ENCODE results near the gene ANKRD44. TPM values are rescaled to one million over a fixed set of nuclear protein-coding genes. Genes with fewer than 3 reads are reported as not detected.

The ANKRD44 gene
- total and polyA plus RNA-seq, 12 donors, result 1.1 to 20.1 (median 6.9) TPM

DNA sequence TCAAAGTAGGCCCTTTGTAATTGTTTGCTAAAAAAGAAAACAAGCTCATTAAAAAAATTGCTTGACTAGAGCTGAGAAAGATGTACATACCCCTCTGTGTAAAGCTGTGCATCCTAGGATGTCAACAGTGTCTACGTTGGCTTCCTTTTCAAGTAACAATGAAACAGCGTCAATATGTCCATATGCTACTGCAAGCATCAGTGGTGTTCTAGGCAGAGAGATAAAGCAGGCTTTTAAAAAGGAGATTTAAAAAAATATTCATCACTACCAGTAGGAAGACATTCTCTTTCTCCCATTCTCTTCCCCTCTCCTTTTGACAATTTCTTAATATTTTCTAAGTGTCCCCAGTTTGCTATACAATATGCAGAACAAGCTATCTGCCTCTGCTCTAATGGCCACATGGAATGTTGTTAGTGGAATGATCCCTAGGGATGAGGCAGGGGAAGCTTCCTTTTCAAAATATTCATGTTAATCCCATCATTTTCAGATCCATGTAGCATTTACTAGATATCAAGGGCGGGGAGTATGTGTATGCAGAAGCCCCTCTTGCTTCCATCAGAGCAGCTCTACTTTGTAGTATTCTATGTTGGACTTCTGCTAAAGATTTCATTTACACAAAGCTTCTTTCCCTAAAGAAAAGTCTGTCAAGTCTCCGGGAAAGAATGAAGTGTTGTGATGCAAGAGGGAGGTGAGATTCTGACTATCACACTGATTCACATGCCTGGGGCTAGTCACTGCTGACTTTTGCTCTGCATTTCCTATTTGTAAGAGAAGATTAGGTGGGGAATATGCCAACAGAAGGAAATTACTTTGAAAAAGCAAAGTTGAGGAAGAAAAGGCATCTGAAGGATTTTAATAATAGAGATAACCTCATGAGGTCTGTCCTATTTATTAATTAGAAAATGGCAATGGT is 302.6 kb downstream of the ANKRD44 start:
- ATAC-seq, result no peak
- H3K27ac ChIP-seq, result no peak overlapping the region
- no peak for TF ChIP-seq CTCF (IDR thresholded peaks at IDR 0.05)
- no peak overlapping the region for H3K4me3 ChIP-seq
- peaks cover 0 to 70% (median 0%) of the 10 kb centered on the region in 9 donors for H3K36me3 ChIP-seq
- no peak for DNase-seq
- 63 to 66% methylated on average over 4 of the region's 4 CpGs for WGBS, 2 donors
- no peaks in the 10 kb centered on the region for H3K27me3 ChIP-seq
- no peaks in the 10 kb centered on the region for H3K9me3 ChIP-seq
- intact Hi-C loops (cut with DNase I), result loop anchor here in 2 of 10 donors (5.0 to 10.0 kb wide), 2 partner anchors 307 to 369 kb away; partner anchors contain the start of gene ANKRD44 (in 1 of the 2)
- H3K4me1 ChIP-seq, result peaks cover 0 to 7% (median 0%) of the 10 kb centered on the region in 9 donors

GRCh38 chr2:197001921-197002320 is 308.7 kb downstream of the ANKRD44 start:
- TF ChIP-seq CTCF (IDR thresholded peaks at IDR 0.05), result no peak
- no peak overlapping the region for H3K27ac ChIP-seq
- intact Hi-C loops (cut with DNase I), result loop anchor here in 1 of 10 donors (10.0 kb wide), 1 partner anchor 313 kb away; the partner anchor contains the start of gene ANKRD44
- H3K27me3 ChIP-seq, result no peaks in the 10 kb centered on the region
- H3K4me1 ChIP-seq, result no peaks in the 10 kb centered on the region
- H3K36me3 ChIP-seq, result peaks cover 0 to 90% (median 0%) of the 10 kb centered on the region in 9 donors
- no peak overlapping the region for H3K4me3 ChIP-seq
- WGBS, 2 donors, result 98 to 100% methylated on average over 1 of the region's 1 CpG
- H3K9me3 ChIP-seq, result no peaks in the 10 kb centered on the region
- ATAC-seq, result no peak
- DNase-seq, result no peak

DNA sequence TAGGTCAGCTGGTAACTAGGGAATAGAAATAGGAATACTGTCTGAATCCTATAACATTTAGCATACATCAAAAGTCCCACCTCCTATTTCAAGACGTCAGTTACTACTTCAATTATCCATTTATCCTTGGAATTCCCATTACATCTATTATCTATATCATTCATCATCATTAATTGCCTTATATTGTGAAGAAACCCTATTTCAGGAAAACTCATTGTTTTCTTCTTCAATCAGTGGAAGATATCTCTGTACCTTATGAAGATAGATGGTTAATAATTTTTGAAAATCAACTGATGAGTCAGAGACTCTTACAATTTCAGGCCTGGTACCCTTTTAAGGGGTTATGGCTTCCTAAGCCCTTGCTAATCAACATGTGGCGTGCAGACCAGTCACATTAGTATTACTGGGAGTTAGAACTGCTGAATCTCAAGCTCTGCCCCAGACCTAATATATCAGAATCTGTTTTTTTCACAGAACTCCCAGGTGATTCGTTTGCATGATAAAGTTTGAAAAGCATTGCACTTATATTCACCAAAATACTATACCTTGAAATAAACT is 314.7 kb downstream of the ANKRD44 start:
- H3K36me3 ChIP-seq, result peaks cover 0 to 96% (median 6%) of the 10 kb centered on the region in 9 donors
- no peaks in the 10 kb centered on the region for H3K27me3 ChIP-seq
- intact Hi-C loops (cut with DNase I), result no loop called here
- WGBS, 2 donors, result 93 to 97% methylated on average over 3 of the region's 3 CpGs
- H3K4me3 ChIP-seq, result no peak overlapping the region
- no peaks in the 10 kb centered on the region for H3K4me1 ChIP-seq
- no peaks in the 10 kb centered on the region for H3K9me3 ChIP-seq
- DNase-seq (no peak), ATAC-seq (no peak)
- no peak overlapping the region for H3K27ac ChIP-seq
- TF ChIP-seq CTCF (IDR thresholded peaks at IDR 0.05), result no peak

GRCh38 chr2:196994764-196995163 is 315.8 kb downstream of the ANKRD44 start:
- intact Hi-C loops (cut with DNase I), result no loop called here
- H3K4me1 ChIP-seq, result peaks cover 0 to 7% (median 0%) of the 10 kb centered on the region in 9 donors
- H3K27ac ChIP-seq, result no peak overlapping the region
- WGBS, 2 donors, result 94 to 96% methylated on average over 4 of the region's 4 CpGs
- ATAC-seq, result no peak
- DNase-seq, result no peak
- peaks cover 0 to 89% (median 6%) of the 10 kb centered on the region in 9 donors for H3K36me3 ChIP-seq
- H3K4me3 ChIP-seq, result no peak overlapping the region
- no peak for TF ChIP-seq CTCF (IDR thresholded peaks at IDR 0.05)
- H3K27me3 ChIP-seq, result no peaks in the 10 kb centered on the region
- no peaks in the 10 kb centered on the region for H3K9me3 ChIP-seq
